Measurements from ENCODE around the gene GPD2.

The GPD2 gene

GRCh38 chr2:156536534-156536933 lies 100.4 kb downstream of the GPD2 start:
- no peak for DNase-seq

- no peak for DNase-seq
These were observed 101.0 kb downstream of the GPD2 start for GRCh38 chr2:156537141-156537540.

- DNase-seq: no peak
These were observed 101.9 kb downstream of the GPD2 start for GRCh38 chr2:156538083-156538504.

GRCh38 chr2:156539086-156539860 lies 103.1 kb downstream of the GPD2 start:
- no peak for DNase-seq

- no peak for DNase-seq
These were observed 104.5 kb downstream of the GPD2 start for GRCh38 chr2:156540706-156541105.

- no peak for DNase-seq
These were observed 105.0 kb downstream of the GPD2 start for GRCh38 chr2:156541229-156541628.

- no peak for DNase-seq
These were observed 105.5 kb downstream of the GPD2 start for GRCh38 chr2:156541706-156542105.

- no peak for DNase-seq
These were observed 112.2 kb downstream of the GPD2 start for GRCh38 chr2:156548413-156548812.

GRCh38 chr2:156553714-156554442 lies 117.7 kb downstream of the GPD2 start:
- DNase-seq: no peak

- no peak for DNase-seq
These were observed 125.1 kb downstream of the GPD2 start for GRCh38 chr2:156561326-156561725.

- no peak for DNase-seq
These were observed 125.9 kb downstream of the GPD2 start for GRCh38 chr2:156562124-156562523.

GRCh38 chr2:156563994-156564753 lies 128.0 kb downstream of the GPD2 start:
- DNase-seq: no peak

- DNase-seq: no peak
These were observed 129.0 kb downstream of the GPD2 start for GRCh38 chr2:156565066-156565710.

- DNase-seq: no peak
These were observed 137.5 kb downstream of the GPD2 start for GRCh38 chr2:156573710-156574109.

GRCh38 chr2:156574112-156574511 lies 137.9 kb downstream of the GPD2 start:
- DNase-seq: no peak

GRCh38 chr2:156576005-156576404 lies 139.8 kb downstream of the GPD2 start:
- no peak for DNase-seq

GRCh38 chr2:156580501-156580900 lies 144.3 kb downstream of the GPD2 start:
- no peak for DNase-seq

GRCh38 chr2:156581280-156581679 lies 145.1 kb downstream of the GPD2 start:
- DNase-seq: no peak

GRCh38 chr2:156585457-156585856 lies 149.3 kb downstream of the GPD2 start:
- DNase-seq: no peak

GRCh38 chr2:156586621-156587020 lies 150.4 kb downstream of the GPD2 start:
- DNase-seq: no peak

- no peak for DNase-seq
These were observed 153.4 kb downstream of the GPD2 start for GRCh38 chr2:156589381-156590079.

GRCh38 chr2:156590085-156590739 lies 154.0 kb downstream of the GPD2 start:
- DNase-seq: no peak
